Spleen (tissue), 11 donors: ENCODE measurements around the gene DCST1. TPM values are rescaled to one million over a fixed set of nuclear protein-coding genes. Genes with fewer than 3 reads are reported as not detected.

Experiments
- DNase-seq: peaks from one replicate; pipeline ENCODE4 v3.0.0-alpha.2; 2020
- H3K27ac ChIP-seq, 8 donors: fragments of 200-600 bp; sonication (generic) in 7 of 8; 1 replicate in 4 of 8; 2 replicates in 4 of 8; pipeline versions ENCODE4 v1.5.0 to v1.8.0; 2016 to 2021; ENCODE audit warnings: inconsistent platforms in 4 of 8, mild to moderate bottlenecking in 4 of 8, moderate library complexity in 1 of 8
- H3K27me3 ChIP-seq, 7 donors: fragments of 200-600 bp; sonication (generic) in 6 of 7; replicated peaks in 1 of 7; 1 replicate in 4 of 7; 2 replicates in 3 of 7; pipeline versions ENCODE4 v1.5.0 to v1.8.0; 2016 to 2021; ENCODE audit warnings: inconsistent platforms in 3 of 7, mild to moderate bottlenecking in 1 of 7
- H3K36me3 ChIP-seq, 6 donors: fragments of 200-600 bp; sonication (generic) in 5 of 6; 1 replicate in 4 of 6; 2 replicates in 2 of 6; pipeline versions ENCODE4 v1.5.0 to v1.8.0; 2016 to 2021; ENCODE audit warnings: inconsistent platforms in 2 of 6
- H3K4me1 ChIP-seq, 6 donors: fragments of 200-600 bp; sonication (generic) in 5 of 6; 1 replicate in 3 of 6; 2 replicates in 3 of 6; pipeline versions ENCODE4 v1.5.0 to v1.8.0; 2016 to 2021; ENCODE audit warnings: inconsistent platforms in 3 of 6
- H3K4me3 ChIP-seq, 8 donors: fragments of 200-600 bp; sonication (generic) in 7 of 8; 1 replicate in 4 of 8; 2 replicates in 4 of 8; pipeline versions ENCODE4 v1.5.0 to v1.8.0; 2016 to 2021; ENCODE audit warnings: inconsistent platforms in 4 of 8, mild to moderate bottlenecking in 4 of 8, moderate library complexity in 2 of 8
- H3K9me3 ChIP-seq, 8 donors: fragments of 200-600 bp; sonication (generic) in 7 of 8; 1 replicate in 4 of 8; 2 replicates in 4 of 8; pipeline versions ENCODE4 v1.5.0 to v1.8.0; 2016 to 2021; ENCODE audit warnings: inconsistent platforms in 4 of 8
- POLR2A ChIP-seq, 3 donors: fragments of 450-650 bp; IDR thresholded peaks; one replicate each; pipeline ENCODE4 v1.5.1; 2017; ENCODE audit warnings: antibody characterized with exemption in 3 of 3, mild to moderate bottlenecking in 1 of 3
- POLR2AphosphoS5 ChIP-seq, 3 donors: sonication (generic); formaldehyde crosslinking; IDR thresholded peaks; one replicate each; pipeline ENCODE4 v1.5.1; 2017; ENCODE audit warnings: antibody characterized with exemption in 3 of 3
- WGBS, 5 donors: extraction: QIAGEN DNeasy Blood & Tissue Kit in 3 of 5; methylation state at CpG; one replicate each; pipeline versions ENCODE4 v1.1.5 to v1.1.7; 2013 to 2018; 5-methylcytosine and 5-hydroxymethylcytosine counted together
- intact Hi-C: fragments of 100-400 bp; cut with DNase I; formaldehyde crosslinking; loops from one replicate; pipeline ENCODE4 v1.15.0; 2023; ENCODE audit warnings: low total_unique reads
- polyA plus RNA-seq, 3 donors: library from polyadenylated mRNA; stranded (reverse); fragments of 200-250 nt; gene quantifications; one replicate each; pipeline ENCODE4 v1.2.1, GENCODE V29; 2013
- total RNA-seq, 7 donors: library from RNA; depleted of rRNA in 3 of 7; stranded (reverse); fragments of >200 nt in 3 of 7; fragmentation: NEBNext Ultra II Directional in 4 of 7; extraction: Animal tissue kit (Norgen Biotek cat#: 25700) in 4 of 7; gene quantifications; one replicate each; pipeline versions ENCODE4 v1.1.0 to v1.2.1, GENCODE V29; 2016 to 2021
- TF ChIP-seq, protein P1 (sequence below), 11 experiments: fragments of 200-600 bp in 7 of 11; fragments of 450-650 bp in 4 of 11; sonication (generic) in 4 of 11; IDR thresholded peaks in 8 of 11; conservative IDR thresholded peaks in 3 of 11; 1 replicate in 7 of 11; 2 replicates in 4 of 11; pipeline versions ENCODE4 v1.4.0 to v1.8.0; 2016 to 2021; ENCODE audit warnings: antibody characterized with exemption in 11 of 11, inconsistent platforms in 4 of 11, mild to moderate bottlenecking in 1 of 11
- donor health status: healthy with polysubstance abuse.
- donor health status: DM: no; HTN: no; CAD: no; lungs with moderate emphysema.
- donor health status: DM: no; HTN: no; CAD: no.
- donor health status: Bipolar disorder and iron deficiency.
- donor health status: healthy.
- donor health status: DM: no; HTN: no; CAD: no.
- donor health status: DM: yes; HTN: yes; CAD: no.

The DCST1 gene
- total and polyA plus RNA-seq, 10 donors, result not detected

DNA sequence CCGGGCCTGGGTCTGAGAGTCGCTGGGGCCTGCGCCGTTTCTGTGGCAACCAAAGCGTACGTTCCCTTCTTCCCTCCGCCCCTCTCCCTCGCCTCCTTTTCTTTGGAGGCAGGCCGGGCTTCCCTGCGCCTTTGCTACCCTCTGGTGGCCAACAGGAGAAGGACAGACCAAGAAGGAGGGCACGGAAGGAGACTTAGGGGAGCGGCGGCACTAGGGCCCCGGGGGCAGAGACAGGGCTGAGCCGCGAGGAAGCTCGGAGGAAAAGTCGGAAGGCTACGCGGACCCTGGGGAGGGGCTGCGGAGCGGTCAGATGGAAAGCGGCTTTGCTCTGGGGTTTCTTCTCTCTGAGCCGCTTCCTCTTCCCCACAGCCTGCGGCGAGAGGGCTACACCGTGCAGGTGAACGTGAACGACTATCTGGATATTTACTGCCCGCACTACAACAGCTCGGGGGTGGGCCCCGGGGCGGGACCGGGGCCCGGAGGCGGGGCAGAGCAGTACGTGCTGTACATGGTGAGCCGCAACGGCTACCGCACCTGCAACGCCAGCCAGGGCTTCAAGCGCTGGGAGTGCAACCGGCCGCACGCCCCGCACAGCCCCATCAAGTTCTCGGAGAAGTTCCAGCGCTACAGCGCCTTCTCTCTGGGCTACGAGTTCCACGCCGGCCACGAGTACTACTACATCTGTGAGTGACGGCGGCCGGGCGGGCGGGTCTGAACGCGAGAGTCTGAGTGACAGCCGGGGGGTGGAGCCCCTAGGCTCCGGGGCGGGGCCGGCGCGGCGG is 51.3 kb downstream of the DCST1 start:
- peak; percentile 98 for DNase-seq
- H3K9me3 ChIP-seq, result no peaks in the 10 kb centered on the region
- peaks cover 24 to 47% (median 46%) of the 10 kb centered on the region in 7 donors for H3K27me3 ChIP-seq
- peaks cover 48 to 75% (median 66%) of the 10 kb centered on the region in 6 donors for H3K4me1 ChIP-seq
- H3K36me3 ChIP-seq, result no peaks in the 10 kb centered on the region
- peak overlapping the region; percentile 71 to 91 (median 84) for H3K4me3 ChIP-seq
- intact Hi-C loops, result no loop called here
- 1% methylated on average over 40 to 67 of the region's 67 CpGs for WGBS, 5 donors
- H3K27ac ChIP-seq, result peak overlapping the region; percentile 80 to 95 (median 90)
- TF ChIP-seq POLR2AphosphoS5 (IDR thresholded peaks at IDR 0.05) (peak; percentile 71 to 84 (median 83)), POLR2A (IDR thresholded peaks at IDR 0.05) (no peak)
- TF ChIP-seq, protein P1, sequence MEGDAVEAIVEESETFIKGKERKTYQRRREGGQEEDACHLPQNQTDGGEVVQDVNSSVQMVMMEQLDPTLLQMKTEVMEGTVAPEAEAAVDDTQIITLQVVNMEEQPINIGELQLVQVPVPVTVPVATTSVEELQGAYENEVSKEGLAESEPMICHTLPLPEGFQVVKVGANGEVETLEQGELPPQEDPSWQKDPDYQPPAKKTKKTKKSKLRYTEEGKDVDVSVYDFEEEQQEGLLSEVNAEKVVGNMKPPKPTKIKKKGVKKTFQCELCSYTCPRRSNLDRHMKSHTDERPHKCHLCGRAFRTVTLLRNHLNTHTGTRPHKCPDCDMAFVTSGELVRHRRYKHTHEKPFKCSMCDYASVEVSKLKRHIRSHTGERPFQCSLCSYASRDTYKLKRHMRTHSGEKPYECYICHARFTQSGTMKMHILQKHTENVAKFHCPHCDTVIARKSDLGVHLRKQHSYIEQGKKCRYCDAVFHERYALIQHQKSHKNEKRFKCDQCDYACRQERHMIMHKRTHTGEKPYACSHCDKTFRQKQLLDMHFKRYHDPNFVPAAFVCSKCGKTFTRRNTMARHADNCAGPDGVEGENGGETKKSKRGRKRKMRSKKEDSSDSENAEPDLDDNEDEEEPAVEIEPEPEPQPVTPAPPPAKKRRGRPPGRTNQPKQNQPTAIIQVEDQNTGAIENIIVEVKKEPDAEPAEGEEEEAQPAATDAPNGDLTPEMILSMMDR (IDR thresholded peaks at IDR 0.05 in 8 of 11, conservative IDR thresholded peaks at IDR 0.05 in 3 of 11), result peak; percentile 95 to 99 (median 98)

DNA sequence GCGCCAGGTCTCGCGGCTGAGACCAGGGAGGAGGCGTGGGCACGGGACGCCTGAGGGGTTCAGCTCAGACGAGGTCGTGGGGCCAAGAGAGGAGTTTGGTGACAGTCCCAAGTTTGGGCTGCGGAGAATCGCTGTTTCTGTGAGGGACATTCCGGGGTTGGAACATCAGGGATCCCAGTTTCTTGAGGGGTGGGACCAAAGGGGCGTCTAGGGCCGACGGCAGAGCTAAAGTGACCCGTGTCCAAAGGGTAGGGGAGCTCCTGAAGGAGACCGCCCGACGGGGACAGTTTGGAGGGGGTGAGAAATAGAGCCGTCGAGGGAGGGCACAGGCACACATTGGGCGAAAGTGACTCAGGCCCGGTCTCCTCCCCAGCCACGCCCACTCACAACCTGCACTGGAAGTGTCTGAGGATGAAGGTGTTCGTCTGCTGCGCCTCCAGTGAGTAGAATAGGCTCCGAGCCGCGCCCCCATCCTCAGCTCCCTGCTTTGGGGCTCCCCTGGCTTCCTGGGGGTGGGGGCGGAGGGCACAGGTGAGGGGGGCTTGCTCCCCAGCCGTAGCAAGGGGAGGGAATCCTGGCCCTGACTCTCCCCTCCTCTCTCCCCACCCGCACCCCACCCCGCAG is 52.0 kb downstream of the DCST1 start:
- peak; percentile 92 for DNase-seq
- H3K27me3 ChIP-seq, result peaks cover 18 to 39% (median 39%) of the 10 kb centered on the region in 7 donors
- no peaks in the 10 kb centered on the region for H3K9me3 ChIP-seq
- H3K4me1 ChIP-seq, result peaks cover 41 to 68% (median 59%) of the 10 kb centered on the region in 6 donors
- H3K36me3 ChIP-seq, result no peaks in the 10 kb centered on the region
- 1% methylated on average over 20 to 32 of the region's 32 CpGs for WGBS, 5 donors
- peak overlapping the region; percentile 80 to 95 (median 90) for H3K27ac ChIP-seq
- intact Hi-C loops, result no loop called here
- TF ChIP-seq POLR2AphosphoS5 (IDR thresholded peaks at IDR 0.05) (no peak), POLR2A (IDR thresholded peaks at IDR 0.05) (no peak)
- TF ChIP-seq, protein P1 (IDR thresholded peaks at IDR 0.05 in 8 of 11, conservative IDR thresholded peaks at IDR 0.05 in 3 of 11), result no peak
- peak overlapping the region; percentile 71 to 91 (median 84) for H3K4me3 ChIP-seq

DNA sequence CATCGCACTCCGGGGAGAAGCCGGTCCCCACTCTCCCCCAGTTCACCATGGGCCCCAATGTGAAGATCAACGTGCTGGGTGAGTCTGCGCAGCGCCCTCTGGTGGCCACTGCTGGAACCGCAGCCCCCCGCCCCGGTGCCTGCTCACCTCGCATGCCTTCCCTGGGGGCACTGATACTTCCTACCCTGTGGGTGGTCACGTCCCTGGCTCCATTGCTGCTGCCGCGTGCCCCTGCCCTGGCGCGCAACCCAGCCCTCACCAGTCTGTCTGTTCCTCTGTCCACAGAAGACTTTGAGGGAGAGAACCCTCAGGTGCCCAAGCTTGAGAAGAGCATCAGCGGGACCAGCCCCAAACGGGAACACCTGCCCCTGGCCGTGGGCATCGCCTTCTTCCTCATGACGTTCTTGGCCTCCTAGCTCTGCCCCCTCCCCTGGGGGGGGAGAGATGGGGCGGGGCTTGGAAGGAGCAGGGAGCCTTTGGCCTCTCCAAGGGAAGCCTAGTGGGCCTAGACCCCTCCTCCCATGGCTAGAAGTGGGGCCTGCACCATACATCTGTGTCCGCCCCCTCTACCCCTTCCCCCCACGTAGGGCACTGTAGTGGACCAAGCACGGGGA is 52.6 kb downstream of the DCST1 start:
- Histone ChIP-seq H3K4me3 (peak overlapping the region in 7 of 8 donors; percentile 71 to 91 (median 84)), H3K27ac (peak overlapping the region in 6 of 8 donors; percentile 85 to 95 (median 90)), H3K27me3 (peaks cover 16 to 38% (median 33%) of the 10 kb centered on the region in 7 donors), H3K4me1 (peaks cover 35 to 65% (median 53%) of the 10 kb centered on the region in 6 donors), H3K36me3 (no peaks in the 10 kb centered on the region), H3K9me3 (no peaks in the 10 kb centered on the region)
- intact Hi-C loops, result no loop called here
- WGBS, 5 donors, result 12 to 25% (median 14%) methylated on average over 9 to 24 of the region's 24 CpGs
- TF ChIP-seq, protein P1 (IDR thresholded peaks at IDR 0.05 in 8 of 11, conservative IDR thresholded peaks at IDR 0.05 in 3 of 11), result peak; percentile 96 to 100 (median 98)
- peak in 2 of 3 donors; percentile 28 to 52 for TF ChIP-seq POLR2AphosphoS5 (IDR thresholded peaks at IDR 0.05)
- TF ChIP-seq POLR2A (IDR thresholded peaks at IDR 0.05), result no peak
- peak; percentile 94 for DNase-seq
